Measurements from ENCODE around the gene DTNA. TPM values are rescaled to one million over a fixed set of nuclear protein-coding genes. Genes with fewer than 3 reads are reported as not detected.
"Not testable (repeated sequence)": the region's sequence is repeated elsewhere in the genome, so short reads cannot be mapped to it uniquely, and the experiment has no call there.

The DTNA gene
- total RNA-seq, 4 donors from 2014 or later = 110 to 254 (median 204) TPM

GRCh38 chr18:34918856-34919255, 208.8 kb downstream of the DTNA start:
- Histone ChIP-seq H3K27me3 (no peaks in the 10 kb centered on the region), H3K4me3 (no peak overlapping the region), H3K36me3 (no peaks in the 10 kb centered on the region), H3K9me3 (no peaks in the 10 kb centered on the region), H3K4me1 (no peaks in the 10 kb centered on the region), H3K27ac (no peak overlapping the region)
- WGBS, 2 donors (ENCODE audit: low coverage in 1 of 2) = 80 to 96% methylated on average over 3 to 5 of the region's 5 CpGs
- TF ChIP-seq EP300 (IDR thresholded peaks at IDR 0.05) = no peak
- no peak for TF ChIP-seq POLR2AphosphoS5 (IDR thresholded peaks at IDR 0.05)
- no peak for TF ChIP-seq CTCF (IDR thresholded peaks at IDR 0.05)
- no peak for ATAC-seq

GRCh38 chr18:34921226-34921625, 211.1 kb downstream of the DTNA start:
- 67 to 76% methylated on average over 1 of the region's 1 CpG for WGBS, 2 donors (ENCODE audit: low coverage in 1 of 2)
- Histone ChIP-seq H3K36me3 (no peaks in the 10 kb centered on the region), H3K4me1 (no peaks in the 10 kb centered on the region), H3K27me3 (no peaks in the 10 kb centered on the region), H3K9me3 (no peaks in the 10 kb centered on the region), H3K27ac (no peak overlapping the region), H3K4me3 (no peak overlapping the region)
- no peak for TF ChIP-seq EP300 (IDR thresholded peaks at IDR 0.05)
- no peak for TF ChIP-seq POLR2AphosphoS5 (IDR thresholded peaks at IDR 0.05)
- no peak for TF ChIP-seq CTCF (IDR thresholded peaks at IDR 0.05)
- TF ChIP-seq POLR2A (IDR thresholded peaks at IDR 0.05) = no peak
- no peak for ATAC-seq

- Histone ChIP-seq H3K36me3 (no peaks in the 10 kb centered on the region), H3K27ac (no peak overlapping the region), H3K9me3 (no peaks in the 10 kb centered on the region), H3K4me3 (no peak overlapping the region), H3K4me1 (no peaks in the 10 kb centered on the region), H3K27me3 (no peaks in the 10 kb centered on the region)
- TF ChIP-seq EP300 (IDR thresholded peaks at IDR 0.05) (no peak), POLR2A (IDR thresholded peaks at IDR 0.05) (no peak), CTCF (IDR thresholded peaks at IDR 0.05) (no peak), POLR2AphosphoS5 (IDR thresholded peaks at IDR 0.05) (no peak)
- ATAC-seq = no peak
- WGBS, 2 donors (ENCODE audit: low coverage in 1 of 2) = 49 to 94% methylated on average over 2 of the region's 2 CpGs
Observed at GRCh38 chr18:34921811-34922385, 211.8 kb downstream of the DTNA start.

GRCh38 chr18:34922594-34922993, 212.5 kb downstream of the DTNA start:
- H3K36me3 ChIP-seq, H3K9me3 ChIP-seq, H3K4me3 ChIP-seq, H3K27ac ChIP-seq, H3K4me1 ChIP-seq, H3K27me3 ChIP-seq, ATAC-seq: not testable (repeated sequence)
- 88% methylated on average over 1 to 4 of the region's 4 CpGs for WGBS, 2 donors (ENCODE audit: low coverage in 1 of 2)

GRCh38 chr18:34923911-34924310, 213.8 kb downstream of the DTNA start:
- no peaks in the 10 kb centered on the region for H3K9me3 ChIP-seq
- no peak for ATAC-seq
- H3K36me3 ChIP-seq = no peaks in the 10 kb centered on the region
- TF ChIP-seq POLR2A (IDR thresholded peaks at IDR 0.05) (no peak), POLR2AphosphoS5 (IDR thresholded peaks at IDR 0.05) (no peak), EP300 (IDR thresholded peaks at IDR 0.05) (no peak), CTCF (IDR thresholded peaks at IDR 0.05) (no peak)
- no peak overlapping the region for H3K4me3 ChIP-seq
- no peak overlapping the region for H3K27ac ChIP-seq
- H3K4me1 ChIP-seq = no peaks in the 10 kb centered on the region
- no peaks in the 10 kb centered on the region for H3K27me3 ChIP-seq

Measured in gastroesophageal sphincter (tissue), 4 donors.